H1 (cell line): ENCODE measurements around the gene IRAK4. TPM values are rescaled to one million over a fixed set of nuclear protein-coding genes. Genes with fewer than 3 reads are reported as not detected.

Experiments used
- CTCF ChIA-PET: fragments of 300-600 bp; sonication (Branson Sonifier 250); formaldehyde crosslinking; loops from one replicate; lab custom pipeline; 2021; ENCODE audit not compliant: partially characterized antibody; lab: Charles Lee
- POLR2A ChIA-PET: fragments of 300-600 bp; sonication (Branson Sonifier 250); formaldehyde crosslinking; loops from one replicate; lab custom pipeline; 2021; ENCODE audit warnings: inconsistent platforms; ENCODE audit not compliant: partially characterized antibody; lab: Charles Lee
- DNase-seq, 2 experiments: peaks; one replicate each; pipeline versions ENCODE4 v3.0.0 to v3.0.0-alpha.2; 2010 to 2022; ENCODE audit warnings: low spot score in 2 of 2, low read depth in 1 of 2, mixed read lengths in 1 of 2
- FAIRE-seq: peaks from 2 replicates; lab custom pipeline; 2011; peaks lifted over from hg19 to GRCh38; lab: Jason Lieb, UNC
- H2AFZ ChIP-seq: 2 replicates; pipeline ENCODE4 v1.8.1; 2012; ENCODE audit warnings: low read length, inconsistent platforms
- H2AK5ac ChIP-seq: 2 replicates; pipeline ENCODE4 v1.6.1; 2013; ENCODE audit warnings: low read depth, low read length
- H2BK120ac ChIP-seq: replicated peaks from 2 replicates; pipeline ENCODE3; 2013; ENCODE audit warnings: low read depth, low read length, inconsistent platforms
- H2BK12ac ChIP-seq: 2 replicates; pipeline ENCODE4 v1.6.1; 2013; ENCODE audit warnings: low read depth, low read length
- H2BK15ac ChIP-seq: 2 replicates; pipeline ENCODE4 v1.6.1; 2013; ENCODE audit warnings: low read length
- H2BK20ac ChIP-seq: 2 replicates; pipeline ENCODE4 v1.6.1; 2013; ENCODE audit warnings: low read length
- H2BK5ac ChIP-seq: 2 replicates; pipeline ENCODE4 v1.6.1; 2013; ENCODE audit warnings: low read depth, low read length
- H3K14ac ChIP-seq: 2 replicates; pipeline ENCODE4 v1.6.1; 2013; ENCODE audit warnings: inconsistent platforms; ENCODE audit not compliant: insufficient read length
- H3K18ac ChIP-seq: 2 replicates; pipeline ENCODE4 v1.6.1; 2013; ENCODE audit warnings: low read length; ENCODE audit errors: extremely low read depth
- H3K23ac ChIP-seq: 2 replicates; pipeline ENCODE4 v1.6.1; 2013; ENCODE audit warnings: inconsistent platforms; ENCODE audit not compliant: insufficient read length
- H3K23me2 ChIP-seq: 2 replicates; pipeline ENCODE4 v1.6.1; 2013; ENCODE audit warnings: low read depth, low read length
- H3K27ac ChIP-seq: 2 replicates; pipeline ENCODE4 v1.6.1; 2011; ENCODE audit warnings: low read depth, low read length, inconsistent platforms
- H3K27me3 ChIP-seq, 4 experiments: replicated peaks in 1 of 4; 1 replicate in 1 of 4; 2 replicates in 3 of 4; pipeline versions ENCODE4 v1.6.1 to v1.8.1; 2011 to 2013; ENCODE audit warnings: low read length in 3 of 4, mild to moderate bottlenecking in 3 of 4, inconsistent platforms in 2 of 4, mixed read lengths in 2 of 4, moderate library complexity in 1 of 4; ENCODE audit not compliant: control insufficient read depth in 3 of 4, insufficient read depth in 3 of 4; ENCODE audit errors: extremely low read depth in 1 of 4
- H3K36me3 ChIP-seq, 4 experiments: 2 replicates each; pipeline versions ENCODE4 v1.6.1 to v1.8.1; 2011 to 2013; ENCODE audit warnings: mild to moderate bottlenecking in 4 of 4, low read length in 3 of 4, moderate library complexity in 2 of 4, control low read depth in 1 of 4, inconsistent platforms in 1 of 4; ENCODE audit not compliant: insufficient read depth in 4 of 4, control insufficient read depth in 2 of 4
- H3K4ac ChIP-seq: replicated peaks from 2 replicates; pipeline ENCODE3; 2013; ENCODE audit warnings: low read length, low read depth, mixed read lengths, inconsistent platforms; ENCODE audit not compliant: insufficient read length
- H3K4me1 ChIP-seq, 4 experiments: replicated peaks in 1 of 4; 1 replicate in 1 of 4; 2 replicates in 3 of 4; pipeline versions ENCODE4 v1.6.1 to v1.8.1; 2011 to 2013; ENCODE audit warnings: low read length in 3 of 4, inconsistent platforms in 2 of 4, mixed read lengths in 1 of 4; ENCODE audit not compliant: insufficient read depth in 4 of 4, control insufficient read depth in 3 of 4
- H3K4me2 ChIP-seq, 2 experiments: 2 replicates each; pipeline versions ENCODE4 v1.6.1 to v1.8.1; 2011 to 2013; ENCODE audit warnings: low read depth in 2 of 2, low read length in 2 of 2, control low read depth in 1 of 2, inconsistent platforms in 1 of 2, mild to moderate bottlenecking in 1 of 2; ENCODE audit not compliant: insufficient read depth in 1 of 2
- H3K4me3 ChIP-seq, 4 experiments: fragments of 200-600, 300-600 bp in 1 of 4; sonication (generic), shearing (Covaris generic), sonication (Bioruptor Twin) in 1 of 4; 2 replicates each; pipeline versions ENCODE4 v1.5.1 to v1.8.1; 2011 to 2016; ENCODE audit warnings: low read length in 4 of 4, low read depth in 3 of 4, control low read depth in 2 of 4, inconsistent platforms in 2 of 4, mild to moderate bottlenecking in 2 of 4, mixed read lengths in 1 of 4, moderate library complexity in 1 of 4; ENCODE audit not compliant: insufficient read depth in 2 of 4; ENCODE audit errors: extremely low read depth in 1 of 4
- H3K56ac ChIP-seq: replicated peaks from 2 replicates; pipeline ENCODE3; 2013; ENCODE audit warnings: low read depth, mild to moderate bottlenecking, mixed read lengths, low read length, inconsistent platforms; ENCODE audit not compliant: insufficient read length
- H3K79me1 ChIP-seq: 2 replicates; pipeline ENCODE4 v1.6.1; 2013; ENCODE audit warnings: low read depth, low read length, control low read depth
- H3K79me2 ChIP-seq, 2 experiments: 2 replicates each; pipeline versions ENCODE4 v1.6.1 to v1.8.1; 2012 to 2013; ENCODE audit warnings: low read length in 2 of 2, mild to moderate bottlenecking in 2 of 2, inconsistent platforms in 1 of 2; ENCODE audit not compliant: insufficient read depth in 2 of 2, control insufficient read depth in 1 of 2
- H3K9ac ChIP-seq, 4 experiments: replicated peaks in 1 of 4; 1 replicate in 1 of 4; 2 replicates in 3 of 4; pipeline versions ENCODE4 v1.6.1 to v1.8.1; 2011 to 2013; ENCODE audit warnings: low read depth in 3 of 4, low read length in 3 of 4, control low read depth in 2 of 4, mild to moderate bottlenecking in 2 of 4, moderate library complexity in 2 of 4, inconsistent platforms in 1 of 4; ENCODE audit errors: extremely low read depth in 1 of 4
- H3K9me3 ChIP-seq, 2 experiments: 2 replicates each; pipeline versions ENCODE4 v1.6.1 to v1.8.1; 2012 to 2013; ENCODE audit warnings: mild to moderate bottlenecking in 2 of 2, moderate library complexity in 2 of 2, control low read depth in 1 of 2, inconsistent platforms in 1 of 2, low read depth in 1 of 2, low read length in 1 of 2, mixed read lengths in 1 of 2; ENCODE audit not compliant: insufficient read depth in 2 of 2
- H4K20me1 ChIP-seq, 2 experiments: replicated peaks in 1 of 2; 2 replicates each; pipeline versions ENCODE3 to v1.8.1; 2011 to 2013; ENCODE audit warnings: inconsistent platforms in 2 of 2, low read length in 2 of 2, mild to moderate bottlenecking in 1 of 2; ENCODE audit not compliant: insufficient read depth in 2 of 2, control insufficient read depth in 1 of 2
- H4K5ac ChIP-seq: 2 replicates; pipeline ENCODE4 v1.6.1; 2013; ENCODE audit warnings: low read length, low read depth, mixed read lengths, inconsistent platforms; ENCODE audit not compliant: insufficient read length
- H4K8ac ChIP-seq: 2 replicates; pipeline ENCODE4 v1.8.0; 2013; ENCODE audit warnings: mild to moderate bottlenecking, moderate library complexity, low read length, inconsistent platforms; ENCODE audit not compliant: insufficient read depth; ENCODE audit errors: extremely low read depth
- H4K91ac ChIP-seq: replicated peaks from 2 replicates; pipeline ENCODE3; 2013; ENCODE audit warnings: low read length, mixed read lengths, inconsistent platforms; ENCODE audit not compliant: insufficient read length
- CEBPB ChIP-seq: IDR thresholded peaks from 2 replicates; pipeline ENCODE4 v1.6.1; 2012; ENCODE audit warnings: low read depth, low read length
- EGR1 ChIP-seq: IDR thresholded peaks from 2 replicates; pipeline ENCODE4 v1.6.1; 2011; ENCODE audit warnings: low read depth, low read length, borderline replicate concordance
- EZH2 ChIP-seq: fragments of 200-600 bp; sonication (generic); IDR thresholded peaks from 2 replicates; pipeline ENCODE4 v1.7.1; 2012; ENCODE audit warnings: low read depth, mild to moderate bottlenecking, moderate library complexity, low read length, inconsistent platforms; ENCODE audit not compliant: severe bottlenecking
- FOSL1 ChIP-seq: IDR thresholded peaks from 2 replicates; pipeline ENCODE4 v1.6.1; 2011; ENCODE audit warnings: mild to moderate bottlenecking, low read depth, low read length, moderate library complexity; ENCODE audit not compliant: insufficient read depth
- GTF2F1 ChIP-seq: IDR thresholded peaks from 2 replicates; pipeline ENCODE4 v1.6.1; 2012; ENCODE audit warnings: low read depth, low read length, improper control_type of control experiment, borderline replicate concordance
- KDM5A ChIP-seq: fragments of 200-600 bp; IDR thresholded peaks from 2 replicates; pipeline ENCODE4 v1.7.1; 2012; ENCODE audit warnings: mild to moderate bottlenecking, low read length, inconsistent platforms, mixed read lengths
- MAX ChIP-seq: IDR thresholded peaks from 2 replicates; pipeline ENCODE4 v1.6.1; 2012; ENCODE audit warnings: inconsistent platforms
- RFX5 ChIP-seq: IDR thresholded peaks from 2 replicates; pipeline ENCODE4 v1.6.1; 2011; ENCODE audit warnings: low read depth, low read length, improper control_type of control experiment, borderline replicate concordance
- RXRA ChIP-seq: IDR thresholded peaks from 2 replicates; pipeline ENCODE4 v1.6.1; 2011; ENCODE audit warnings: low read depth, mild to moderate bottlenecking, low read length, moderate library complexity; ENCODE audit not compliant: insufficient read depth
- TEAD4 ChIP-seq: IDR thresholded peaks from 2 replicates; pipeline ENCODE4 v1.6.1; 2012; ENCODE audit warnings: low read depth, low read length, inconsistent platforms, mixed read lengths
- WGBS, 2 experiments: shearing (Covaris generic) in 1 of 2; methylation state at CpG; one replicate each; pipeline versions ENCODE4 v1.1.6 to v1.1.7; 2013 to 2015; ENCODE audit warnings: low lambda C conversion rate in 2 of 2, mixed read lengths in 2 of 2, inconsistent platforms in 1 of 2, low coverage in 1 of 2, missing lambda C conversion rate in 1 of 2; ENCODE audit not compliant: insufficient replicate concordance in 2 of 2, insufficient coverage in 1 of 2, insufficient read length in 1 of 2; ENCODE audit errors: extremely low coverage in 1 of 2, missing lambda C conversion rate in 1 of 2; 5-methylcytosine and 5-hydroxymethylcytosine counted together
- polyA plus RNA-seq, 7 experiments: library from polyadenylated mRNA; depleted of rRNA in 3 of 7; stranded (reverse) in 5 of 7; unstranded in 2 of 7; fragments of >200 nt in 5 of 7; fragments of 200-250 nt in 2 of 7; gene quantifications; 1 replicate in 5 of 7; 2 replicates in 1 of 7; 4 replicates in 1 of 7; pipeline versions ENCODE4 v1.2.1 to v1.2.3, GENCODE V29; 2011 to 2013; ENCODE audit warnings: missing spikeins in 2 of 7, mixed read lengths in 2 of 7
- total RNA-seq: library from RNA; stranded (reverse); fragmentation: NEBNext Ultra II Directional; extraction: Animal tissue kit (Norgen Biotek cat#: 25700); gene quantifications from 2 replicates; pipeline ENCODE4 v1.2.1, GENCODE V29; 2021
- TF ChIP-seq, protein P1 (sequence below), 3 experiments: IDR thresholded peaks; 1 replicate in 2 of 3; 2 replicates in 1 of 3; pipeline versions ENCODE4 v1.5.1 to v1.6.1; 2011; ENCODE audit warnings: low read length in 3 of 3, mild to moderate bottlenecking in 3 of 3, inconsistent platforms in 2 of 3, low read depth in 1 of 3, moderate library complexity in 1 of 3; ENCODE audit not compliant: insufficient read depth in 1 of 3; ENCODE audit errors: control extremely low read depth in 1 of 3

IRAK4 gene
- total and polyA plus RNA-seq, 2 of the 8 experiments (the other 6 are each of a cell fraction or from before 2014, with no cell fraction given), result 2.3 to 7.7 TPM

GRCh38 chr12:43754015-43754414, 4.7 kb upstream of the IRAK4 start:
- Histone ChIP-seq H3K14ac (no peak overlapping the region), H4K5ac (no peak overlapping the region), H3K79me1 (no peaks in the 10 kb centered on the region), H4K20me1 (no peaks in the 10 kb centered on the region), H2AK5ac (no peak overlapping the region), H3K4ac (no peak overlapping the region), H2BK20ac (no peak overlapping the region), H3K4me1 (no peaks in the 10 kb centered on the region; a peak in 1 of 7 replicates), H3K9me3 (no peaks in the 10 kb centered on the region), H3K56ac (no peak overlapping the region), H3K9ac (no peak overlapping the region), H3K79me2 (peaks cover 0 to 8% of the 10 kb centered on the region in 2 experiments; a peak in 1 of 4 replicates), H3K4me2 (no peak overlapping the region), H3K36me3 (peaks cover 0 to 8% (median 1%) of the 10 kb centered on the region in 4 experiments; a peak in 2 of 8 replicates), H2BK12ac (no peak overlapping the region), H3K18ac (no peak overlapping the region), H3K4me3 (no peak overlapping the region), H2BK120ac (no peak overlapping the region), H2AFZ (no peak overlapping the region), H4K91ac (no peak overlapping the region), H3K23ac (no peak overlapping the region), H3K23me2 (no peaks in the 10 kb centered on the region; the same call in 1 of the 2 replicates), H2BK15ac (no peak overlapping the region), H4K8ac (no peak overlapping the region)
- FAIRE-seq (no peak), DNase-seq (no peak)
- WGBS, 2 experiments, result 79% methylated on average over 3 of the region's 3 CpGs; no CpG with 5 or more reads in 1 of the 2 experiments
- ChIA-PET POLR2A (no interaction called here), CTCF (interaction anchor here (0.7 to 1.2 kb wide), 2 partner anchors 19 to 129 kb away, joined by 3 read pairs; no protein-coding TSS in a partner anchor)
- TF ChIP-seq FOSL1 (no peak), EZH2 (no peak), CEBPB (no peak), TEAD4 (no peak), EGR1 (no peak), GTF2F1 (no peak), RFX5 (no peak), MAX (no peak), KDM5A (no peak), RXRA (no peak)
- TF ChIP-seq, protein P1, sequence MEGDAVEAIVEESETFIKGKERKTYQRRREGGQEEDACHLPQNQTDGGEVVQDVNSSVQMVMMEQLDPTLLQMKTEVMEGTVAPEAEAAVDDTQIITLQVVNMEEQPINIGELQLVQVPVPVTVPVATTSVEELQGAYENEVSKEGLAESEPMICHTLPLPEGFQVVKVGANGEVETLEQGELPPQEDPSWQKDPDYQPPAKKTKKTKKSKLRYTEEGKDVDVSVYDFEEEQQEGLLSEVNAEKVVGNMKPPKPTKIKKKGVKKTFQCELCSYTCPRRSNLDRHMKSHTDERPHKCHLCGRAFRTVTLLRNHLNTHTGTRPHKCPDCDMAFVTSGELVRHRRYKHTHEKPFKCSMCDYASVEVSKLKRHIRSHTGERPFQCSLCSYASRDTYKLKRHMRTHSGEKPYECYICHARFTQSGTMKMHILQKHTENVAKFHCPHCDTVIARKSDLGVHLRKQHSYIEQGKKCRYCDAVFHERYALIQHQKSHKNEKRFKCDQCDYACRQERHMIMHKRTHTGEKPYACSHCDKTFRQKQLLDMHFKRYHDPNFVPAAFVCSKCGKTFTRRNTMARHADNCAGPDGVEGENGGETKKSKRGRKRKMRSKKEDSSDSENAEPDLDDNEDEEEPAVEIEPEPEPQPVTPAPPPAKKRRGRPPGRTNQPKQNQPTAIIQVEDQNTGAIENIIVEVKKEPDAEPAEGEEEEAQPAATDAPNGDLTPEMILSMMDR (IDR thresholded peaks at IDR 0.05; ENCODE audit: control extremely low read depth in 1 of 3, insufficient read depth in 1 of 3, low read depth in 1 of 3, low read length in 3 of 3), result no peak
- TF ChIP-seq, all 59 proteins: peak for 0
- Histone ChIP-seq H3K27ac (no peak overlapping the region), H2BK5ac (no peak overlapping the region), H3K27me3 (no peaks in the 10 kb centered on the region)
